HCT116 (cell line): ENCODE data around the gene MYH11. TPM values are rescaled to one million over a fixed set of nuclear protein-coding genes. Genes with fewer than 3 reads are reported as not detected.

ENCODE experiments used
- ATAC-seq: fragments of 200-7000 bp; cut with Tn5 transposase; 2 replicates; pipeline ENCODE4 v1.9.1; 2020; ENCODE audit warnings: mild to moderate bottlenecking, moderate library complexity
- BruUV-seq: library from RNA; stranded (reverse); fragments of 400-500 nt; replicated peaks from 2 replicates; lab custom pipeline; 2021; lab: Mats Ljungman, UMichigan
- CTCF ChIA-PET: fragments of 300-600 bp; sonication (Branson Sonifier 250); formaldehyde crosslinking; loops from one replicate; lab custom pipeline; 2021; ENCODE audit warnings: antibody characterized with exemption; lab: Charles Lee
- POLR2A ChIA-PET: fragments of 300-600, 350-600 bp; sonication (Branson Sonifier 250); formaldehyde crosslinking; loops from one replicate; lab custom pipeline; 2021; ENCODE audit warnings: antibody characterized with exemption; lab: Charles Lee
- RAD21 ChIA-PET, 2 experiments: fragments of 300-600 bp; sonication (Branson Sonifier 250); formaldehyde crosslinking; loops; one replicate each; lab custom pipeline; 2023; ENCODE audit warnings: low total read pairs in 2 of 2; ENCODE audit not compliant: uncharacterized antibody in 2 of 2, unreplicated experiment in 2 of 2, low non-redundant PET in 1 of 2; lab: Charles Lee
- DNase-seq: peaks from one replicate; pipeline ENCODE4 v3.0.0-alpha.2; 2010; ENCODE audit warnings: low read depth, low spot score
- H2AFZ ChIP-seq: fragments of 200-600 bp; shearing (Covaris generic), sonication (generic); 2 replicates; pipeline ENCODE4 v1.6.1; 2017; ENCODE audit warnings: low read depth, mixed run types, mixed read lengths, antibody characterized with exemption, low read length; ENCODE audit not compliant: poor library complexity, severe bottlenecking
- H3K27ac ChIP-seq: 2 replicates; pipeline ENCODE4 v1.5.1; 2012; ENCODE audit warnings: low read depth, low read length
- H3K27me3 ChIP-seq: fragments of 200-600 bp; sonication (generic); 2 replicates; pipeline ENCODE4 v1.6.1; 2016; ENCODE audit warnings: mixed run types, low read length, mixed read lengths; ENCODE audit not compliant: insufficient read depth
- H3K36me3 ChIP-seq, 2 experiments: fragments of 200-500 bp in 1 of 2; fragments of 200-600 bp in 1 of 2; sonication (Bioruptor generic) in 1 of 2; sonication (generic) in 1 of 2; 2 replicates each; pipeline versions ENCODE4 v1.5.1 to v1.6.1; 2014 to 2016; ENCODE audit warnings: low read length in 2 of 2, inconsistent platforms in 1 of 2, mixed read lengths in 1 of 2, mixed run types in 1 of 2; ENCODE audit not compliant: insufficient read depth in 2 of 2, control insufficient read depth in 1 of 2
- H3K4me1 ChIP-seq, 2 experiments: fragments of 200-600 bp in 1 of 2; sonication (generic) in 1 of 2; 2 replicates each; pipeline versions ENCODE4 v1.5.1 to v1.6.1; 2012 to 2017; ENCODE audit warnings: low read length in 2 of 2, inconsistent platforms in 1 of 2, mild to moderate bottlenecking in 1 of 2, mixed read lengths in 1 of 2, mixed run types in 1 of 2, moderate library complexity in 1 of 2; ENCODE audit not compliant: insufficient read depth in 2 of 2, control insufficient read depth in 1 of 2
- H3K4me2 ChIP-seq: fragments of 200-600 bp; sonication (generic); 2 replicates; pipeline ENCODE4 v1.6.1; 2017; ENCODE audit warnings: mixed run types, low read length, mixed read lengths
- H3K4me3 ChIP-seq, 2 experiments: fragments of 200-600 bp in 1 of 2; sonication (generic) in 1 of 2; replicated peaks in 1 of 2; 2 replicates each; pipeline ENCODE4 v1.5.1; 2011 to 2016; ENCODE audit warnings: low read length in 2 of 2, control low read depth in 1 of 2, low read depth in 1 of 2, mild to moderate bottlenecking in 1 of 2, mixed read lengths in 1 of 2, mixed run types in 1 of 2
- H3K79me2 ChIP-seq: fragments of 200-600 bp; sonication (generic); 2 replicates; pipeline ENCODE4 v1.6.1; 2017; ENCODE audit warnings: mild to moderate bottlenecking, mixed run types, low read length, moderate library complexity, mixed read lengths; ENCODE audit not compliant: insufficient read depth
- H3K9ac ChIP-seq: fragments of 200-600 bp; sonication (generic); 2 replicates; pipeline ENCODE4 v1.6.1; 2016; ENCODE audit warnings: low read length, mixed read lengths
- H3K9me2 ChIP-seq: fragments of 200-600 bp; sonication (generic), shearing (Covaris generic); 2 replicates; pipeline ENCODE4 v1.6.1; 2017; ENCODE audit warnings: mixed run types, mild to moderate bottlenecking, moderate library complexity; ENCODE audit not compliant: insufficient read depth
- H3K9me3 ChIP-seq, 2 experiments: fragments of 200-500 bp in 1 of 2; fragments of 200-600 bp in 1 of 2; sonication (Bioruptor generic) in 1 of 2; sonication (generic) in 1 of 2; 2 replicates each; pipeline ENCODE4 v1.6.1; 2014 to 2017; ENCODE audit warnings: low read length in 2 of 2, mixed read lengths in 2 of 2, inconsistent platforms in 1 of 2, low read depth in 1 of 2, mild to moderate bottlenecking in 1 of 2, mixed run types in 1 of 2, moderate library complexity in 1 of 2; ENCODE audit not compliant: control insufficient read depth in 1 of 2, insufficient read depth in 1 of 2
- H4K20me1 ChIP-seq: fragments of 200-600 bp; sonication (generic), shearing (Covaris generic); 2 replicates; pipeline ENCODE4 v1.6.1; 2017; ENCODE audit warnings: mixed run types, mild to moderate bottlenecking, moderate library complexity; ENCODE audit not compliant: insufficient read depth
- ELF1 ChIP-seq: IDR thresholded peaks from 2 replicates; pipeline ENCODE4 v1.6.1; 2012; ENCODE audit warnings: low read depth, borderline replicate concordance
- RAD21 ChIP-seq: IDR thresholded peaks from 2 replicates; pipeline ENCODE4 v1.6.1; 2012; ENCODE audit warnings: low read depth, mild to moderate bottlenecking
- intact Hi-C: fragments of 100-400 bp; cut with micrococcal nuclease; formaldehyde crosslinking; loops from 2 replicates; pipeline ENCODE4 v1.10.0; 2022
- total RNA-seq: library from RNA; stranded (reverse); gene quantifications from one replicate; pipeline ENCODE4 v1.2.1, GENCODE V29; 2021; ENCODE audit not compliant: unreplicated experiment
- TF ChIP-seq, protein P1 (sequence below), 3 experiments: fragments of 200-600 bp in 1 of 3; sonication (generic) in 1 of 3; IDR thresholded peaks in 2 of 3; conservative IDR thresholded peaks in 1 of 3; 2 replicates each; pipeline ENCODE4 v1.5.1; 2012 to 2017; ENCODE audit warnings: low read depth in 2 of 3, low read length in 2 of 3, antibody characterized with exemption in 1 of 3, borderline replicate concordance in 1 of 3, control low read depth in 1 of 3, mild to moderate bottlenecking in 1 of 3, mixed read lengths in 1 of 3, mixed run types in 1 of 3, moderate library complexity in 1 of 3; ENCODE audit not compliant: insufficient read depth in 1 of 3
- TF ChIP-seq, protein P2 (sequence below): IDR thresholded peaks from 2 replicates; pipeline ENCODE4 v1.6.1; 2011; ENCODE audit warnings: mild to moderate bottlenecking, low read length, moderate library complexity; ENCODE audit not compliant: insufficient replicate concordance; ENCODE audit errors: extremely low read depth

Gene MYH11
- total RNA-seq, 1 experiment from 2014 or later, result 0.61 TPM

DNA sequence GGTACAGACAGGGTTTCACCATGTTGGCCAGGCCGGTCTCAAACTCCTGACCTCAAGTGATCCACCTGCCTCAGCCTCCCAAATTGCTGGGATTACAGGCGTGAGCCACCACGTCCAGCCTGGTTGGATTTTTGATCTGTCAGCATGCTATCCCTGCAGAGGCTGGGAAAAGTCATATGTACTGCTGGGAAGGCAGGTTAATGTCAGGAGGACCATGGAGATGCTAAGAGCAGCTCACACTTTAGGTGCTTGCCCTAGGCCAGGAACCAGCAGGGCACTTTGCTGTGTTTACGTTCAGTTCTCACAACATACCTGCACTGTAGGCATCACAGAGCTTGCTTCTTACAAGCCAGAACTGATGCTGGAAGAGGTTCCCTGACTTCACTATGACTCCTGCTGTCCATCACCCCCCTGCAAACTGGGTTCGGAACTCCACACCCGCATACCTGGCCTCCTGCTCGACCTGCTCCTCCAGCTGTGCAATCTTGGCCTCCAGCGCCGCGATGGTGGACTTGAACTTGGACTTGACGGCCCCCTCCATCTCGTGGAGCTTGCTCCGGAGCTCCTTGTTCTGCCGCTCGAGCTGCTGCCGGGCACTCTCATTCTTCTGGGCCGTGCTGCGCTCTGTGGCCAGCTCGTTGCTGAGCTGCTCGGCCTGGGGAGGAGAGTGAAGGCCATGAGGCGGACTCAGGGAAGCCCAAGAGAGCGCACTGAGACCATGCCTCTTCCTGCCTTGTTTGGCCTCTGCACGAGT, 140.0 kb downstream of the MYH11 start:
- no peaks in the 10 kb centered on the region; a peak in 1 of 4 replicates for H3K36me3 ChIP-seq
- intact Hi-C loops, result no loop called here
- no peaks in the 10 kb centered on the region for H3K9me3 ChIP-seq
- TF ChIP-seq RAD21 (no peak), ELF1 (no peak)
- TF ChIP-seq, protein P1, sequence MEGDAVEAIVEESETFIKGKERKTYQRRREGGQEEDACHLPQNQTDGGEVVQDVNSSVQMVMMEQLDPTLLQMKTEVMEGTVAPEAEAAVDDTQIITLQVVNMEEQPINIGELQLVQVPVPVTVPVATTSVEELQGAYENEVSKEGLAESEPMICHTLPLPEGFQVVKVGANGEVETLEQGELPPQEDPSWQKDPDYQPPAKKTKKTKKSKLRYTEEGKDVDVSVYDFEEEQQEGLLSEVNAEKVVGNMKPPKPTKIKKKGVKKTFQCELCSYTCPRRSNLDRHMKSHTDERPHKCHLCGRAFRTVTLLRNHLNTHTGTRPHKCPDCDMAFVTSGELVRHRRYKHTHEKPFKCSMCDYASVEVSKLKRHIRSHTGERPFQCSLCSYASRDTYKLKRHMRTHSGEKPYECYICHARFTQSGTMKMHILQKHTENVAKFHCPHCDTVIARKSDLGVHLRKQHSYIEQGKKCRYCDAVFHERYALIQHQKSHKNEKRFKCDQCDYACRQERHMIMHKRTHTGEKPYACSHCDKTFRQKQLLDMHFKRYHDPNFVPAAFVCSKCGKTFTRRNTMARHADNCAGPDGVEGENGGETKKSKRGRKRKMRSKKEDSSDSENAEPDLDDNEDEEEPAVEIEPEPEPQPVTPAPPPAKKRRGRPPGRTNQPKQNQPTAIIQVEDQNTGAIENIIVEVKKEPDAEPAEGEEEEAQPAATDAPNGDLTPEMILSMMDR (IDR thresholded peaks at IDR 0.05 in 2 of 3, conservative IDR thresholded peaks at IDR 0.05 in 1 of 3; ENCODE audit: borderline replicate concordance in 1 of 3, insufficient read depth in 1 of 3, low read depth in 2 of 3, low read length in 2 of 3), result no peak
- TF ChIP-seq, protein P2, sequence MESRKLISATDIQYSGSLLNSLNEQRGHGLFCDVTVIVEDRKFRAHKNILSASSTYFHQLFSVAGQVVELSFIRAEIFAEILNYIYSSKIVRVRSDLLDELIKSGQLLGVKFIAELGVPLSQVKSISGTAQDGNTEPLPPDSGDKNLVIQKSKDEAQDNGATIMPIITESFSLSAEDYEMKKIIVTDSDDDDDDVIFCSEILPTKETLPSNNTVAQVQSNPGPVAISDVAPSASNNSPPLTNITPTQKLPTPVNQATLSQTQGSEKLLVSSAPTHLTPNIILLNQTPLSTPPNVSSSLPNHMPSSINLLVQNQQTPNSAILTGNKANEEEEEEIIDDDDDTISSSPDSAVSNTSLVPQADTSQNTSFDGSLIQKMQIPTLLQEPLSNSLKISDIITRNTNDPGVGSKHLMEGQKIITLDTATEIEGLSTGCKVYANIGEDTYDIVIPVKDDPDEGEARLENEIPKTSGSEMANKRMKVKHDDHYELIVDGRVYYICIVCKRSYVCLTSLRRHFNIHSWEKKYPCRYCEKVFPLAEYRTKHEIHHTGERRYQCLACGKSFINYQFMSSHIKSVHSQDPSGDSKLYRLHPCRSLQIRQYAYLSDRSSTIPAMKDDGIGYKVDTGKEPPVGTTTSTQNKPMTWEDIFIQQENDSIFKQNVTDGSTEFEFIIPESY, result no peak
- TF ChIP-seq, all 23 proteins: peak for 0
- RAD21 ChIA-PET, result no interaction called here
- BruUV-seq, result no TSS peak
- H3K27me3 ChIP-seq, result no peaks in the 10 kb centered on the region
- H3K4me3 ChIP-seq, result no peak overlapping the region
- no peak for DNase-seq
- H3K27ac ChIP-seq, result no peak overlapping the region
- ATAC-seq, result no peak
- H3K4me1 ChIP-seq, result no peaks in the 10 kb centered on the region
- H3K79me2 ChIP-seq, result no peaks in the 10 kb centered on the region
- no peaks in the 10 kb centered on the region for H3K9me2 ChIP-seq
- H2AFZ ChIP-seq, result no peak overlapping the region
- POLR2A ChIA-PET, result no interaction called here
- CTCF ChIA-PET, result no interaction called here
- no peaks in the 10 kb centered on the region for H4K20me1 ChIP-seq
- H3K9ac ChIP-seq, result no peak overlapping the region
- H3K4me2 ChIP-seq, result no peak overlapping the region
